COLO829 (cell line): Measurements from ENCODE around the gene ASIC1.
"Not testable (repeated sequence)": the region's sequence is repeated elsewhere in the genome, so short reads cannot be mapped to it uniquely, and the experiment has no call there.

Experiments
- DNase-seq: peaks from one replicate; pipeline ENCODE4 v3.0.0; 2012; ENCODE audit warnings: low spot score

ASIC1 gene

DNA sequence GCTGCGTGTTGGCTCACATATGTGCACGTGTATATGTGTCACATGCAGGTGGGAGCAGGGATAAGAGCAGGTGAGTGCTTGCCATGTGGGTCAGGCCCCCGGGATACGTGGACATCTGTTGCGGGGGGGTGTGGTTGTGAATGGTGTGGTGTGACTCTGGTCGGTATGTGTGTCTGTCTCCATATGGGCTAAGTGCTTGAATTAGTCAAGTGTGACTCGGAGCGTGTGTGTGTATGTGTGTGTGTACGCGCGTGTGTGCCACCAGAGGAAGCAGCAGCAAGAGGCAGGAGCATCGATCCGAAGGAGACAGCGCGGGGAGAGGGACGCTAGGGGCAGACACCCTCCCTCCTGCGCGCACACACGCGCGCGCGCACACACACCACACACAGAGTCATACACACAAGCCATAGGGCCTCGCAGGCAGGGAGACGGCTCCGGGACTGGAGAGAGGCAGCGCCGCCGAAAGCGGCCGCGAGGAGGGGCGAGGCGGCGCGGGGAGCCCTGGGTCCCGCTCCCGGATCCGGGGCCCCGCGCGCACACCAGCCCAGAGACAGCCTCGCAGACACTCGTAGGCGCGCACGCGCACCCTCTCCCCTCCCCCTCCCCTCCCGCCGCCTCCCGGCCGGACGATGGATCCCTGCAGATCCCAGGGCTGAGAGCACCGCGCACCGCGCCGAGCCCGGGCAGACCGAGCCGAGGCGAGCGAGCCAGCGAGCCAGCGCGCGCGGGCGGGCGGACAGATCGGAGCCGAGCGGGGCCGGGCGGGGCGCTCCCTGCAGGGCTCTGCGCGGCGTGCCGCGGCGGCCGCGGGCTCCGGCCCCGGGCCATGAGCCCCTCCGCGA lies at the start of gene ASIC1:
Gene ASIC1 (plus strand): TSS at position 597 of the 842 bp plus-strand sequence. CDS start 1,171 bp downstream, outside the sequence.
- peak; percentile 42 for DNase-seq

DNA sequence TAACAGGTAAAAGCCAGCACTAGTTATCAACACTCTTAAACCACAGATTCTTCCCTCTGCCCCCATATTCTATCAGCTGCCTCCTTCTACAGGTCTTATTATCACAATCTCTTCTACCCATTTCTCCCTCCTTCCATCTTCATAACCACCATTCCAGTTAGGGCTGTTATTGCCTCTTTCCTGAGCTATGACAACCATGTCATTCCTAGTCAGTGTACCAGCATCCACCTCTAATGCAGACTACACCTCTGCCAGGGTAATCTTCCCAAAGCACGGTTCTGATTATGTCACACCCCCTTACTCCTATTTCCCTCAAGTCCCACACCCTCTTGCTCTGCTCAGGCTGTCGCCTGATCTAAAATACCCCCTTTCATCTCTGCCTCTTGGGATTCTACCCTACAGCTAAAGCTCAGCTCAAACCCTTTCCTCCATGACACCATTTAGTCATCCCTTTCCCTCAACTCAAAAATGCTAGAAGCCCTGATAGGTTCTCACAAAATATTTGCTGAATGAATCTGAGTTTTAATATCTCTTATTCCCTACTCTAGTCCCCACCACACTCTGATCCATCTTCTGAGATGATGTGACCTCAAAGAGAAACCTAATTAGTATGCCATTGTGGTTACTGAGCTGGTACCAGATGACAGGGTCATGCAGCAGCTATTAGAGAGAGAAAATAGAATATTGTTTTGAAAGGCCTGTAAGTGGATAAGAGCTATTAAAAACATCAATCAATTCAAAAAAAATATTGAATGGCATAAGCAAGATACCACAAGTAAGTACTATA lies 43.8 kb upstream of the ASIC1 start:
- DNase-seq, result no peak

DNA sequence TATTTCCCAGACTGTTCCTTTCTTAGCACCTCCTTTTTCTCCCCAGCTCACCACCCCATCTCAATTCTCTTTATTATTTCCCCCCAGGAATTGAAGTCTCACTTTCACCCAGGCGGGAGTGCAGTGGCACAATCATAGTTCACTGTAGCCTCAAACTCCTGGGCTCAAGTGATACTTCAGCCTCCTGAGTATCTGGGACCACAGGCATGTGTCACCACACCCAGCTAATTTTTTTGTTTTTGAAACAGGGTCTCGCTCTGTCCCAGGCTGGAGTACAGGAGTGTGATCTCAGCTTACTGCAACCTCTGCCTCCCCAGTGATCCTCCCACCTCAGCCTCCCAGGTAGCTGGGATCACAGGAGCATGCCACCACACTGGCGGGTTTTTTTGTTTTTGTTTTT lies 43.1 kb upstream of the ASIC1 start:
- DNase-seq, result no peak

DNA sequence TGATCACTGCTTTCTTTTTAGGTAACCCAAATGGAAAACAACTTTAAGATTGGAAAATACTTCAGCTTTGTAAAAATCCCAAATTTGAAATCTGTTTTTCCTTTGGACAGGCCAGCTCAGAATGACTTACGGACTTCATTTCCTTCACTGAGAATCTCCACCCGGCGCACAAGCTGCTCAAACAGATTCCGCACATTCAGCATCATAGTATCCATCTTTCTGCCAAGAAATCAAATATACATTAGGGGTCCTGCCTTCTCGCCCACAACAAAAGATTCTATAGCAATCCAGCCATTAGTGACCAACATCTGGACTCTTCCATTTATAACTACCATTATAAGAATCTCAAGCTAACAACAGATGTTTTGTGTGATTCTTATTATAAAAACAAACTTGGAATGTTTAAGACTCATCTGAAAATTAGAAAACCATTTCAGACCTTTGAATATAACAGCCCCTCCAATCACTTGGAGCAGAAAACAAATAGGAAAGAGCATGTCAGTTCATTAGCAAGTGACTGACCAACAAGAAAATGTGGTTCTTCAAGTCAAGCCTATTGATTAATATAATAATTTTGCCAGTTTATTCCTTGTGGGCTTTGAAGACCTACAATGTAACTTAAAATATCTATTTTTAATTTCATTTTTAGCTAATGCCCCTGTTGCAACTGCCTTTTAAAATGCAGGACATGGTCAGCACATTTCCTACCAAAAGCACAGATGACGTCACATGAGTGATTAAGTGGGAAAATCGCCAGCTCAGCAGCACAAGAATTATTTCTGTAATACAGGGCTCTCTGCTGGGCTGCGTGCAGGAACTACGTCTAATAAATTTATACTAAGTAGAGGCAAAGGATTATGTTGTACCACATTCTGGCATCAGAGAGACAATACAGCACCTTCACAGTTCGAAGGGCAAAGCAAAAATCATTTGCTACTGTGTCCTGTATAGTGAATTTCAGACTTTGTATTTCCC lies 40.6 kb upstream of the ASIC1 start:
- peak; percentile 48 for DNase-seq

DNA sequence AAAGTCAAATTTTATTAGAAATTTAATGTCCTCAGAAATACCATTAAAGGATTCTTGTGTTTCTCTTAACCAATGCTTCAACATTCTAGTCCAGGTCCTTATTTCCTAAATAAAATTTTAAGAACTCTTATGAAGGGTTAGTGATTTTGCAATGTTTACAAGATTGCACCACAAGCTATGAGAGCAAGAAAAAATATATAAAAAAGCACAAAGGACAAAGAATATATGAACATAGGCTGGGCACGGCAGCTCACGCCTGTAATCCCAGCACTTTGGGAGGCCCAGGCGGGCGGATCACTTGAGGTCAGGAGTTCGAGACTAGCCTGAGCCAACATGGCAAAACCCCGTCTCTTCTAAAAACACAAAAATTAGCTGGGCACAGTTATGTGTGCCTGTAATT lies 39.8 kb upstream of the ASIC1 start:
- DNase-seq, result no peak

DNA sequence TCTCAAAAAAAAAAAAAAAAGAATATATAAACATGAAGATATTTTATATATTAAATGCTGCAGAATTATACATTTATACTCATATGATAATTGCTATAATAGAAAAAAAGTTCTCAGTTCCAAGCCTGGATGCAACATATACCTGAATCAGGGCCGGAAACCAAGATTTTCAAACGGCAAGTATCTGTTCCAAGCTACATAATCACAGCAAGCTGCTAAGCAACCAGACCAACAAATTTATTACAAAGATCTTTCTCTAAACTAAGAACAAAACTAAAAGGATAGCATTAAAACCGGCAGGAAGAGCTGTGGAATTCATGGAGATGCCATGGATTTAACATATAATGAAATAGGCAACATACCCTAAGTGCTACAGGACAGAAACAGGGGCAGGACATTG lies 39.2 kb upstream of the ASIC1 start:
- no peak for DNase-seq

DNA sequence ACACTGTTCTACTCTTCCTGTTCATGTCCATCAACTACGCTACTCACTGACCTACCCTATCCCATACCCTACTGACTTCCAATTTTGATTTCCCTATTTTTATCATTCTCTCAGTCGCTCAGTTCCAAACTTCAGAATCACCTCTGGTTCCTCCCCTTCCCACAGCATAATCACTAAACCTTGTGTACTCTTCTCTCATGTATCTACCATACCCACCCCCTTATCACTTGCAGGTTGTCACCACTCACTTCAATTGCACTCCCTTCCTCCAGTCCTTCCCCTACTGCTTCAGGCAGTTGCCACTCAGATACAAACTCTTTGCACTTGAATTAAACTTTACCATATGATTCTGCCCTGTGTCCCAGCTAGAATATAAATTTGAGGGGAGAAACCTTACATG lies 38.4 kb upstream of the ASIC1 start:
- no peak for DNase-seq

DNA sequence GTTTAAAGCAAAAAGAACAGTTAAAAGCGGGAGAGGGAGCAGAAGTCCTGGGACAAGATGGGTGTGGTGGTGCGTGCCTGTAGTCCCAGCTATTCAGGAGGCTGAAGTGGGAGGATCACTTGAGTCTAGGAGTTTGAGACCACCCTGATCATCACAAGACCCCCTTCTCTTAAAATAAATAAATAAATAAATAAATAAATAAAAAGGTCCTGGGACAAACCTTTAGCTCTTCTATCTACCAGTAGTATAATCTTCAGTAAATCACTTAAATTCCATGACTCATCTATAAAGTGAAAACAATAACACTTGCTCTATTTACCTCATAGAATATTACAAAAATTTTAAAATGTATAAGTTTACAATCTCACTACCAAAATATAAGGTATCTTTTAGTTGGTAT lies 37.9 kb upstream of the ASIC1 start:
- DNase-seq, result no peak

DNA sequence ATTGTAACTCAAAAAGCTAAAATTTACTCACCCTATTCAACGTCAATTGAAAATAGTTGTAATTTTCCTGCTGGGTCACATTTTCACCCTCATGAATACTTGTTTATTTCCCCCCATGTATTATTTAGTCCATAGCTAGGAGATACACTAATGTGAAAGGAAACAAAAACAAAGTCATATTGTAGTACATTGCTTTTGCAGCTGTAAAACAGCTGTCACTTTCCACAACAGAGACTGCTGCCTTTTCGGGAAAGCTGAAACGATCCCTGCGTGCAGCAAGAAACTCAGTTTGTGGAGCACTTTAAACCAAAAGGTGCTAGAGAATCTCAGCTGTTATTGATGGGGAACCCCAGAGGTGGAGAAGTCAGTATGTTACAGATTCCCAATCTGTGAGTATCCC lies 36.4 kb upstream of the ASIC1 start:
- DNase-seq, result no peak

DNA sequence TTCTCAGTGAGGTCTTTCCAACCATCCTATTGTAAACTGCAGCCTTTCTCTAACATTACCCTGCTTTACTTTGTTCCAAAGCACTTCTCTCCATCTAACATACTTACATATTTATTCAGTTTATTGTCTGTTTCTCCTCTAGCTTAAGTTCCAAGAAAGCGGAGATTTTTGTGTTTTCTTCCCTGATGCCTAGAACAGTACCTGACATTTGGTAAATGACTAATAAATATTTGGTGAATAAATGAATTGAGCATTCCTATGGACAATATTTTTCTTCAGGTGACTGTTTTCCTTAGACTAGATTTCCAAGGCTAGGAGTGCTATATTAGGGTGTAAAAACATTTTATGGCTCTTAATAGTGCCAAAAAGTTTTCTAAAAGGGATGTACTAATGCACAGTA lies 34.5 kb upstream of the ASIC1 start:
- DNase-seq, result no peak

DNA sequence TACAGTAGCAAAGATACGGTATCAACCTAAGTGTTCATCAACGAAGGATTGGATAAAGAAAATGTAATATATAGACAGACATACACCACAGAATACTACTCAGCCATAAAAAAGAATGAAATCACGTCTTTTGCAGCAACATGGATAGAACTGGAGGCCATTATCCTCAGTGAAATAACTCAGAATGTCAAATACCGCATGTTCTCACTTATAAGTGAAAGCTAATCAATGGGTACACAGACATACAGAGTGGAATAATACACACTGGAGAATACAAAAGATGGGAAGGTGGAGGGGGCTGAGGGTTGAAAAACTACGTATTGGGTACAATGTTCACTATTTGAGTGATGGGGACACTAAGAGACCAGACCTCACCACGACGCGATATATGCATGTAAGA lies 33.2 kb upstream of the ASIC1 start:
- DNase-seq, result no peak

DNA sequence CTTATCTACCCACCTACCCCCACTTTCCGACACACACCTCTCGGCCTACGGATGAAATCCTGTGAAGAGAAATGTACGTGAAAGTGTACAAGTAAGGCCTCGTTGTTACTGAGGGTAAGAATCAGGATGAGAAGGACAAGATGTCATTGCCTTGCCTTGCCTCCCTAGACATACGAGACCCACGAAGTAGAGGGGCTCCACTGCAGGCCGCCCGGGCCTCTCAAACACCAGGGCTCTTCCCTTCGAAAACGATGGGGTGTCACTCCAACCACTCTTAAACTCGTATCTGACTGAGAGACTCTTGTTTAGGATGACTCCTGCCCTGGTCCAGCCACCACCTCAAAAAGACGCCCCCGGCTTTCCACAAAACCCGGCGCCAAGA lies 32.6 kb upstream of the ASIC1 start:
- no peak for DNase-seq

DNA sequence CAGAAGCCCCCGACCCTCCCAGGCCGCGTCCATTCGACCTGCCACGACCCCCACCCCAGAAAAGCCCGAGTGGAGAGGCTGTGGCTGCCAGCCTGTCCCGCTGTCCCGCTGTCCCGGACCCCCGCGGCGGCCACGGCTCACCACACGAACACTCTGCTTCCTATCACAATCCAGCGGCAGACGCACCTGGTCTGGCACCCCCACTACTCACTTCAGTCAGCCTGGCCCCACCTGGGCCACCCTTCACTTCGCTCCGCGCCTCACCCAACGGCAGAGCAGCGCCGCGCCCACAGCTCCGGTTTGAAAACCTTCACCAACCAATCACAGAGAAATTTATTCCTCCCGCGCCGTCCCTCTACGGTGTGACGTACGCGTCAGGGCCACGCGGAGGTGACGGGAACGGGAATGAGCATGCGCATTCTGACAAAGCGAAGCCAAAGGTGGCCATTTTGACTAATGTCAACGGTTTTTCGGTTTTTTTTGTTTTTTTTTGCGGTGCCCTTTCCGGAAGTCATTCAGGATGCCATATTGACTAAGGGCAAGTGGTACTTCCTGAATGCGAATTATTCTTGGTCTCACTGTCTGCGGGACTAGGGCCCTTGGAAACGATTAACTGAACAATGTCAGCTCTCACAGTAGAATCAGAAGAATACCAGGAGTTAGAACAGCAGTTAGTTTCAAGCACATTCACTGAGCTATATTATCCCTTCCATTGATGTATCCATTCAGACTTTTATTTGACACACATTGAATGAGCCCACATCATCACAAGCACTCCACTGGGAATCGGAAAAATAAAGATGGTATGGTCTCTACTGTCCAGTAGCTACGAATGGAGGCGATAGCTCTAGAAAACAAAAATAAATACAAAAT lies 32.0 kb upstream of the ASIC1 start, which contains the start of gene RACGAP1:
Gene RACGAP1 (minus strand): TSS at position 308 of the 873 bp plus-strand sequence. CDS start 8,779 bp downstream, outside the sequence.
- DNase-seq, result peak; percentile 100

DNA sequence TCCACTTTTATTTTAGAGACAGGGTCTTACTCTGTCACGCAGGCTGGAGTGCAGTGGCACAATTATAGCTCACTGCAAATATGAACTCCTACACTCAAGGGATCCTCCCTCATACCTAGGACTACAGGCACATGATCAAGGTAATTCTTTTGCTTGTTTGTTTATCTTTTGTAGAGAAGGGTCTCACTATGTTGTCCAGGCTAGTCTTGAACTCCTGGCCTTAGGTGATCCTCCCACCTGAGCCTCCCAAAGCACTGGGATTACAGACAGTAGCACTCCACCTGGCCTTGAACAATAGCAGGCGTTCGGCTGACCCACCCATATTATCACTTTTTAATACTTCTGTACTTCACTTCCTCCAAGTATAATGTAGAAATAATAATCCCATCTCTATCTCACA lies 30.7 kb upstream of the ASIC1 start:
- no peak for DNase-seq

DNA sequence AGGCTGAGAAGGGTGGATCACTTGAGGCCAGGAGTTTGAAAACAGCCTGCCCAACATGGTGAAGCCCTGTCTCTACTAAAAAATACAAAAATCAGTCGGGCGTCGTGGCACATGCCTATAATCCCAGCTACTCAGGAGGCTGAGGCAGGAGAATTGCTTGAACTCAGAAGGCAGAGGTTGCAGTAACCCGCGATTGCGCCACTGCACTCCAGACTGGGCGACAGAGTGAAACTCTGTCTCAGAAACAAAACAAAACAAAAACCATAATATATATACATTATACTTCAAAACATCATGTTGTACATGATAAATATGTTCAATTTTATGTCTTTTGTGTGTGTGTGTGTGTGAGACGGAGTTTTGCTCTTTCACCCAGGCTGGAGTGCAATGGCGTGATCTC lies 26.9 kb upstream of the ASIC1 start:
- DNase-seq, result not testable (repeated sequence)

DNA sequence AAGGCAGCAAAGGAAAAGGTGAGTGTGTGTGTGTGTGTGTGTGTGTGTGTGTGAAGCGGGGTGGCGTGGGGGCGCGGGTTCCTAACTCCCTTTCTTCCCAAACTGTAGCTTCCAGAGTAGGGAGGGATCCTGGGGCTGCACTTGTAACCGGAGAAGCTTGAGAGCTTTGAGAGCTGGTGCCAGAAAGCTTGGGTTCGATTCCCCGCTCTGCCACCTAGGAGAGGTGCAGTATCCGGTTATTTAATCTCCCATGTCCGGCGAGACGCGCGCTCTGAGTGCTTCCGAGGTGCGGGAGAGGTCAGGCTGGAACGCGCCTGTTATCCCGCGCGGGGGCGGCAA lies 24.9 kb upstream of the ASIC1 start:
- no peak for DNase-seq

DNA sequence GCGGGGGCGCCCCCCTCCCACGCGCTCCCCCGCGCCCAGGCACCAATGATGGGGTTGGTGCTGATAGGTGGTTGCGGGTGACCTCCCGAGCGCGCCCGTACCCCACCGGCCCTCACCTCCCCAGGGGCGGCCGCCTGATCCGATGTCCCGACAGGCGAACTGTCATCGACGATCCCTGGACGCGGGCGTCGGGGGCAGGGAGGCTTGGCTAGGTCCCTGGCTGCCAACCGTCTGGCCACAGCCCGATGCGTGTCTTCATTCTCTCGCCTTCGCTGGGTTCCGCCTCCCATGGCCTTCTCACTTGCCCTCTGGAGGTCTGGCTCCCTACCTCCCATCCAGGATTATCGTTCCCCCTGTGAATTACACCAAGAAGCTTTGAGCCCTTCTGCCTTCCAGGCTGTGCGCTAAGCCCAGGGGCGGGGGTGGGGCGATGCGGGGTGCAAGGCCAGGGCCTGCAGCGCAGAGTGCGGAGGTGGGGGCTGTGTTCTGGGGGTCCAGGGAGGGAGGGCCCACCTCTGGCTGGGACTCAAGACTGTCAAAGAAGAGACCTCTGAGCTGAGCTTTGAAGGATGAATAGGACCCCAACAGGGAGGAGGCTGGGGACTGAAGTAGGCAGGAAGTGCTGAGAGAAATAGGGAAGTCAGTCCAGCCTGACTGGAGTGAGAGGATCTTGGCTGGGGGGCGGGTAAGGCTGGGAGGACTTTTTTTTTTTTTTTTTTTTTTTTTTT lies 24.4 kb upstream of the ASIC1 start:
- no peak for DNase-seq

DNA sequence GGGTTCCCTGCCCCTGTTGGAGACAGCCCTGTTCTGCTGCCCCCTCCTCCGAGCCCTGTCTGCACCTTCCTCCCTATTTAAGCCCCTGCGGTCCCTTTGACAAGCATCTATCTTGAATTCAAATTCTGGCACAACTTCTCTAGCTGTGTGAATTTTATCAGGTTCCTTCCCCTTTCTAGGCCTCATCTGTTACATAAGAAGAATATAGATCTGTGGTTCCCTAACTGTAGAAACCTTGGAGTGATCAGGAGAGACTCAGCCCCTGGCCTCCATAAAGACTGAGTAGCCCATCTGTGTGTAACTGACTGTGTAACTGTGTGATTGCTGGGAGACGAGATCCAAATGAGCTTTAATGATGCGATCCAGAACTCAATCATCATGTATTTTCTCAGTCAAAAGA lies 19.1 kb upstream of the ASIC1 start:
- no peak for DNase-seq

DNA sequence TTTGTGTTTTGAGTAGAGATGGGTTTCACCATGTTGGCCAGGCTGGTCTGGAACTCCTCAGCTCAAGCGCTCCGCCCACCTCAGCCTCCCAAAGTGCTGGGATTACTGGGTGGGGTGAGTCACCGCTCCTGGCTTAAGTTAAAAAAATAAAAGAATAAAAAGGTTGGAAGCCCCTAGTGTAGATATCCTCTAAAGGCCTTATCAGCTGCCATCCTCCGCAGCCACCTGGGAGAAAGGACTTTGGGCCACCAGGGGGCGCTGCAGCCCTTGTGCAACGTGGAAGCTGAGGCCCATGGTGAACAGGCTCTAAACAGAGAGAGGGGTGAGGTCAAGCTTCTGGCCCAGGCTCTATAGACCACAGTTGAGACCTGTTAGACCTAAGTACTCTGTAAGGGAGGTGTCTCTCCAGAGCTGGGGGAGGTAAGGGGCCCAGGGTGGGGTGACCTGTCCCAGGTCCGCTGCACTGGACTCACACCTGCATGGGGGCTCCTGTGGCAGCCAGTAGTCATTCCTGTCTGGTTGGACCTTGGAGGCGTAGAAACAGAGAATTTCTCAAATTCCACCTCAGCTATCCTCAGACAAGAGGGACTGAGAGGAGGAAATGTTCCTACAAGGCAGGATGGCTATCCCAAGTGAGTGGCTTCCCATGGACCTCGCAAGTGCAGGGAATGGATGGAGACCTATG lies 18.1 kb upstream of the ASIC1 start:
- DNase-seq, result peak; percentile 83

DNA sequence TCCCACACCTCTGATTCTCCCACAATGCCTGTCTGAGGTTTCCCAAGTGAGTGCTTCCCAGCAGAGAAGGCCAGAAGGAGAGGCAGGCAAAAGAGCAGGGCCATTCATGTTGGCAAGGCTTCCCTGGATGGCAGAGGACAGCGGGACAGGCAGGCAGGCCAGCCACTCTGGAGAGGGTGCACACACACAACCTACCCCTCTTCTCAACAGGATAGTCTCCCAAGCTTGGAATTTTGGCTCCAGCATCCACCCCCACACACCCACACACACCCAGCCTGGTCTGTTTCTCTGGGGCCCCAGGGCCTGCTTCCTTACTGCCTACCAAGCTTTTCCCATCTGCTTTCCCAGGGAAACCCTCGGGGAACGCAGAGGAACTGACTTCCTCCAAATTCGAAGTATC lies 16.7 kb upstream of the ASIC1 start:
- no peak for DNase-seq
